Left colon (tissue), 2 donors: Measurements from ENCODE around the gene CMBL. TPM values are rescaled to one million over a fixed set of nuclear protein-coding genes. Genes with fewer than 3 reads are reported as not detected.
"Not testable (repeated sequence)": the region's sequence is repeated elsewhere in the genome, so short reads cannot be mapped to it uniquely, and the experiment has no call there.

Source experiments
- ATAC-seq: fragments of 200-7000 bp; cut with Tn5 transposase; one replicate; pipeline ENCODE4 v1.9.1; 2020; ENCODE audit warnings: mild to moderate bottlenecking, moderate library complexity
- DNase-seq, 2 donors: peaks; one replicate each; pipeline ENCODE4 v3.0.0-alpha.2; 2020
- intact Hi-C, 2 donors: fragments of 100-400 bp; cut with DNase I in 1 of 2; cut with micrococcal nuclease in 1 of 2; formaldehyde crosslinking; loops; one replicate each; pipeline versions ENCODE4 v1.11.2 to v1.14.0; 2022; cut with DNase I, micrococcal nuclease
- total RNA-seq, 2 donors: library from RNA; stranded (reverse); fragmentation: NEBNext Ultra II Directional; extraction: Animal tissue kit (Norgen Biotek cat#: 25700); gene quantifications; one replicate each; pipeline ENCODE4 v1.2.1, GENCODE V29; 2021
- donor health status: DM: no; HTN: no; CAD: no.
- donor health status: DM: yes; HTN: yes; CAD: no.

Gene CMBL
- total RNA-seq, 2 donors from 2014 or later, result 172 to 182 TPM

- DNase-seq, result no peak
- ATAC-seq, result no peak
- intact Hi-C loops, result no loop called here
Observed at GRCh38 chr5:10293907-10294662, 13.6 kb downstream of the CMBL start.

DNA sequence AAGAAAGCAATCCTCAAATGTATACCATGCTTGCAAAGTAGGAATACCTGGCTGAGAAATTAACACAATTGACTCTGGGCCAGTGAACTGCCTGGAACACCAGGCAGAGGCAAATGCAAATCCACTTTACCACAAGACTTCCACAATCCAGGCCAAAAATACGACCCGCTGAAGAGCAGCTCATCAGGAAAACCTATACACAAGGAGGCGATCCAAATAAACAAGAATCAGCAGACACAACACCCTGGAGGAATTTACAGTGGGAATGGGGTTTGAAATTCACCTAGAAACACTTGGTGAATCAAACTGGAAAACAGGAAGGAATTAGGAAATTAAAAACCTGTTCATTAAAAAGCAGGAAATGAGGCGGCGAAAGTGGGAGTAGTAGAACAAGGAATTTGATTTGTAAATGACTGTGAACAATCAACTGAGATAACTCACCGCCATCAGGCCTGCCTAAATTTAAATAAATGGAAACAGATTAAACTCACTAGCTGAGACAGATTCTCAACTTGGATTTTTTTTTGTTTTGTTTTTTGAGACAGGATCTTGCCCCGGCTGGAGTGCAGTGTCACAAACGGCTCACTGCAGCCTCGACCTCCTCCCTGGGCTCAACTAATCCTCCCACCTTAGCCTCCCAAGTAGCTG is 15.9 kb downstream of the CMBL start:
- intact Hi-C loops, result no loop called here
- DNase-seq, result peak in 1 of 2 donors; percentile 9

GRCh38 chr5:10290438-10290837 is 17.3 kb downstream of the CMBL start:
- DNase-seq, result no peak
- ATAC-seq, result no peak
- intact Hi-C loops, result no loop called here

More for the DNA sequence above, 15.9 kb downstream of the CMBL start:
- no peak for ATAC-seq

GRCh38 chr5:10289991-10290390 is 17.7 kb downstream of the CMBL start:
- ATAC-seq (no peak), DNase-seq (no peak)
- intact Hi-C loops, result loop anchor here in 1 of 2 donors (5.0 to 10.0 kb wide), 3 partner anchors 135 to 335 kb away; partner anchors contain the start of gene ROPN1L

GRCh38 chr5:10289353-10289752 is 18.3 kb downstream of the CMBL start:
- intact Hi-C loops, result loop anchor here in 1 of 2 donors (5.0 to 10.0 kb wide), 3 partner anchors 135 to 335 kb away; partner anchors contain the start of gene ROPN1L
- peak; percentile 71 to 79 for DNase-seq
- peak; percentile 92 for ATAC-seq

DNA sequence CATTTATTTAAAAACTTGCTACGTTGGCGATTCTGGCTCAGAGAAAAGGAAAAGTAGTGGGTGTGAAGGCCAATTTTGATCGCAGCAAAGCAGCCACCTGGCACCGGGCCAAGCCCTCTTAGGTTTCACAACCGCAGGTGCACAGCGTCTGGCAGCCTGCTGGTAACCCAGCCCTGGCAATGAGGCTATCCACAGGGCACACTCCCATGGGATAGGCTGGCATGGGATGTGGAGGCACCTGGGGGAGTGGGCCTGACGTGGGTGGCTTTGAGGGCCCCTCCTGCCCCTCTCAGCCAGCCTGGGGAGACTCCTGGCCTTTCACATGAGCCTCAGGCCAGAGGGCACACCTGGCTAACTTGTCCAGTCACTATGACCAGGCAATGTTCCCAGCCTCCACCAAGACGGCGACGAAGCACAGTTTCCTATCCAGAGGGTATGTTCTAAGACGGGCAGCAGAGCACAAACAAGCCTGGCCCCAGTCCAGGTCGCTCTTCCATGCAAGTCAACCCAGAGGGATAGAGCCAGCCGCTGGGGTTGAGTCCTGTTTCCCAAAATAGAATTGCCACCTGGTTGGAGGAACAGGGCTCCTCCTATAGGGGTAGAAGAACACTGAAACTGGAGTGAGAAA is 19.0 kb downstream of the CMBL start:
- DNase-seq, result peak; percentile 91 to 97

DNA sequence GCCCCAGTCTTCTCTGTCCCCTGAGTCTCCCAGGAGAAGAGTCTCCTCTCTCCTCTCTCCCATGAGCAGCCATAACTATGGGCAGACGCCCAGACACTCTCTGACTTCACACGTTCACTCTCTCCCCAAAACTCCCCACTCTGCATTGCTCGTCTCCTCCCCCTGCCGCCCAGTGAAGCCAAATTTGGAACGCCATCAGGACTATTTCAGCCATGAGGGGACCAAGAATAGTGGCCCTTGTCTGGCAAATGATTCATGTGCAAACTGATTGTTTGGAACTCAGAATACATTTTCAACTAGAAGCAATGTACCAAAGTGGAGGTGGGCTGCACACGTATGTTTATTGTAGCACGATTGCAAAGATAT is 20.9 kb downstream of the CMBL start:
- ATAC-seq, result no peak
- intact Hi-C loops, result loop anchor here in 1 of 2 donors (5.0 to 10.0 kb wide), 3 partner anchors 138 to 338 kb away; partner anchors contain the start of gene ROPN1L
- DNase-seq, result no peak

More for the DNA sequence above, 19.0 kb downstream of the CMBL start:
- peak; percentile 88 for ATAC-seq
- intact Hi-C loops, result loop anchor here in 1 of 2 donors (5.0 to 10.0 kb wide), 3 partner anchors 136 to 336 kb away; partner anchors contain the start of gene ROPN1L

DNA sequence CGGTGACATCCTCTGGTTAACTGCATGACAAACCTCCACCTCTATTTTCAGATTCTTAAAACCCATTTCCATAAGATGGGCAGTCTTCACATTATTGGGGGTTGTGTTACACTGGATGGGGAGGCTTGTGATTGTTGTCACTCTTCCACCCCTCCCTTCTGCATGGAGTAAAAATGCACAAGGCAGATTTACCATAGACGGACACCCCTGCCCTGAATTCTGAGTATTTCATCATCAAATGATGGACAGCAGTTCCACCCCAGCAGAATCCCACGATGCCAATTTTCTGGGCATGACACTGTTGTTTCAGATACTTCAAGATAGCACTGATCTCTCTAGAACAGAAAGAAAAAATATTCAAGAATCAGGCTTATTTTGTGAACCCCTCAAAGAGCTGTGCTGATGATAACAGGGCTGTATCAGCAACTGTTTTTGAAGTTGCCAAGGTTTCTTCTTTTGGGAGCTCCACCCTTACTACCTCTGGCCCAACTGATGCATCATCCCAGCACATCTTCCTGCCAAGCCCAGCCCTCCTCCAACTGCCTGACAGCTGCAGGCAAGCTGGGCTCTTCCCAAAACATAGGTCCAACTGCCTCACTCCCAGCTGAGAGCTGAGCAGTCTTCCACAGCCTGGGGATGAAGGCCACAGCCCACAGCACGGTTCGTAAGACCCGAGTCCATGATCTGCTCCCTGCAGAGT is 21.4 kb downstream of the CMBL start:
- ATAC-seq, result no peak
- intact Hi-C loops, result loop anchor here in 1 of 2 donors (5.0 to 10.0 kb wide), 3 partner anchors 138 to 338 kb away; partner anchors contain the start of gene ROPN1L
- peak in 1 of 2 donors; percentile 21 for DNase-seq

- intact Hi-C loops, result loop anchor here in 1 of 2 donors (5.0 to 10.0 kb wide), 3 partner anchors 139 to 339 kb away; partner anchors contain the start of gene ROPN1L
- peak in 1 of 2 donors; percentile 31 for DNase-seq
- not testable (repeated sequence) for ATAC-seq
Observed at GRCh38 chr5:10285362-10285761, 22.3 kb downstream of the CMBL start.

DNA sequence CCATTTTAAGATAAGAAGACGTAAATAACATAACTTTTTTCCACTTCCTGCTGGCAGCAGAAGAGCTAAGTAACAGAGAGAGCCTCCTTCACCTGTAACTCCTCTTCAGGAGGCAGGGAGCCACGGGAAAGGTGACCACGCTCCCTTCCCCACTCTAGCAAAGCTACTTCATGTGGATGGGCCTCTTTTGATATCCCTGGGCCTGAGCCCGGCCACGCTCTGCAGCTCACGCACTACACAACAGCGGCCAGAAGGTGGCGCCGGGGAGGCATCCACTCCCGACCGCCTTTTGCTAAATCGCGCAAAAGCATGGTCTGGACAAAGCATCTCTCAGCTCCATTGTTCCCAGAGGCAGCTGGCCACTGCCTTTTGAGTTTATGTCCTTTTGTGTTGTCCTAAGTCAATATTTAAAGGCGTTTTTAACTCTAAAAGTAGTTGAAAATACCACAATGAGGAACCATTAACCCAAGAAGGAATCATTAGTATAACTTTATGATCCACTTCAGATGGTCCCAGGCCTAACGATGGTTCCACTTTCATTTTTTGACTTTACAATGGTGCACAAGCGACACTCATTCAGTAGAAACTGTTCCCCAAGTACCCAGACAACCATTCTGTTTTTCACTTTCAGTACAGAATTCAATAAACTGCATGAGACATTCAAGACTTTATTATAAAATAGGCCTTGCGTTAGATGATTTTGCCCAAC is 23.6 kb downstream of the CMBL start:
- intact Hi-C loops, result loop anchor here in 1 of 2 donors (10.0 kb wide), 2 partner anchors 141 to 341 kb away; no protein-coding TSS in a partner anchor
- peak; percentile 79 to 92 for DNase-seq
- ATAC-seq, result peak; percentile 73

DNA sequence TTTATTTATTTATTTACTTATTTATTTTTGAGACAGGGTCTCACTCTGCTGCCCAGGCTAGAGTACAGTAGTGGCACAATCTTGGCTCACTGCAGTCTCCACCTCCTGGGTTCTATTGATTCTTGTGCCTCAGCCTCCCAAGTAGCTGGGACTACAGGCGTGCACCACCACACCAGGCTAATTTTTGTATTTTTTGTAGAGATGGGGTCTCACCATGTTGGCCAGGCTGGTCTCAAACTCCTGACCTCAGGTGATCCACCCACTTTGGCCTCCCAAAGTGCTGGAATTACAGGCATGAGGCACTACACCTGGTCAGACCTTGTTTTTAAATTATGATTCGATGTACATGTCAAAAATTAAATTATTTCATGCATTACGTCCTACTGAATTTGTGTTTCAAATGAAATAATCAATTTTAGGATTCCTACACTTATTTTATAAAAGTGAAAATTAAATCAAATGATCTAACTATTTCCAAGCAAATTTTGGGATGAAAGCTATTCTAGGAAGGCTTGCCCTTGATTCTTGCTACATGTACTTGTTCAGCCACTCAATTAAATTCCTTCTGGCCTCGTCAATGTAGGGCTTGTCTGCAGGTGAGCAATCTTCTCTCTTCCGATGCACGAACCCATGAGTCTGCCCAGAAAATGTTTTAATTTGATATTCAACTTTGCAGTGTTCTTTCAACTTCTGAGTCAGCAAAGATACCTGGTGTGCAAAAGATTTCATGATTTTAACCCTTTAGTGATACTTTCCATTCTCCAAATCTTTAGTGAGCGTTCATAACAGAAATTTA is 27.6 kb downstream of the CMBL start:
- intact Hi-C loops, result loop anchor here in 1 of 2 donors (10.0 kb wide), 2 partner anchors 145 to 345 kb away; no protein-coding TSS in a partner anchor
- DNase-seq (no peak), ATAC-seq (no peak)

- ATAC-seq, result no peak
- DNase-seq, result no peak
- intact Hi-C loops, result no loop called here
Observed at GRCh38 chr5:10279328-10279727, 28.4 kb downstream of the CMBL start.

- intact Hi-C loops, result no loop called here
- ATAC-seq (no peak), DNase-seq (no peak)
Observed at GRCh38 chr5:10278658-10279279, 28.9 kb downstream of the CMBL start.

DNA sequence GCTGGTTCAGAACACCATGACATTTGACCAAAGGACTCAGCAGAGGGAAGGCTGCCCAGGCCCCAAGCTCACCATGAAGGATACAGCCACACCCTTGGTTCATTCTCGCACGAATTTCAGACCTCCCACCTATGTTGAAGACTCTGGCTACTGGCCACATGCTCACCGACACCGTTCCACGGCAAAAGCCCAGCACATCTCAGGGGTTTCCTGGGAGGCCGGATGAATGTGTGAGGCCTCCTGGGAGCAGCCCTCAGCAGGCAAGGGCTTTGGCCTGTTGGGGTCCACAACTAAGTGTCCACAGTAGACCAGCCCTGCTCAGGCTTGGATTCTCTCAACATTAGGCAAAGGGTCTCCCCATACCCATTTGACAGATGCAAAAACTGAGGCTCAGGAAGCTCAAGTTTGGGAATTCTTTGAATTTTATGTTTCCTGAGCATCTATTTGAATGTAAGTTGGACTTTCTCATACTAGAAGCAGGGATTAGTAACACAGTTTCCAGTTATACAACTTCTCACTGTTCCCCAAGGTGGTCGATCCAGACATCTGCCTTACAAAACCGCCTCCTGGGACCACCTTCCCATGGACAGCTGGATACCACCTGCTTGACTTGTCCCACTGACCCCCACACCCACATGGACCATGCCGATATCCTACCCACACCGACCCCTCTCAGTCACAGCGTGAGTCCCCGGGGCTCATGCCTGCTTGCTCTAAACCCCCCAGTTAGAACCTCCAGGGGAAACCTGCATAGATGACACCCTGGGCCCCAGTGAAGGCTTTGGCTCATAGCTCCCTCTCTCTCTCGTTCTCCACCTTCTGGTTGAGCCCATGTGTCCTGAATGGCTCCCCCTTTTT is 29.7 kb downstream of the CMBL start:
- no peak for DNase-seq
- intact Hi-C loops, result no loop called here
- ATAC-seq, result no peak

DNA sequence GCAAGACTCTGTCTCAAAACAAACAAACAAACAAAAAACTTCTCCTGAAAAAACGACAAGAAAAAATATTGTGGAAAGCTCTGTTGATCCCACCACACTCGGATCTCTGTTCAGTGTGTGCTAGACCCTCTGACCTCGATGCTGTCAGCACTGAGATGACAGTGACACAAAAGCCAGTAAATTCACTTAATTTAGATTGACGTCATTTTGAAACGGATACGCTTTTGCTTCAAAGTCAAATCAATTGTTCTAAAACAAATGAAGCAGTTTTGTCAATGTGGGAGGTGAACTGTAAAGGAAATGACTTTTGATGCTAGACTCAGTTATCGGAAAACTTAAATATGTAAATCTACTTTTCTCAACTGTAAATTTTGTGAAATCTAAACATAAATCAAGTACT is 31.0 kb downstream of the CMBL start:
- no peak for DNase-seq
- intact Hi-C loops, result no loop called here
- no peak for ATAC-seq

GRCh38 chr5:10275991-10276390 is 31.7 kb downstream of the CMBL start:
- intact Hi-C loops, result no loop called here
- no peak for DNase-seq
- ATAC-seq, result no peak
